Raji (cell line): Measurements from ENCODE around the gene UBXN6.

ENCODE experiments used
- POLR2A ChIP-seq: IDR thresholded peaks from 2 replicates; pipeline ENCODE4 v1.6.1; 2011; ENCODE audit warnings: low read depth, low read length, control low read depth; ENCODE audit not compliant: insufficient read depth

UBXN6 gene

DNA sequence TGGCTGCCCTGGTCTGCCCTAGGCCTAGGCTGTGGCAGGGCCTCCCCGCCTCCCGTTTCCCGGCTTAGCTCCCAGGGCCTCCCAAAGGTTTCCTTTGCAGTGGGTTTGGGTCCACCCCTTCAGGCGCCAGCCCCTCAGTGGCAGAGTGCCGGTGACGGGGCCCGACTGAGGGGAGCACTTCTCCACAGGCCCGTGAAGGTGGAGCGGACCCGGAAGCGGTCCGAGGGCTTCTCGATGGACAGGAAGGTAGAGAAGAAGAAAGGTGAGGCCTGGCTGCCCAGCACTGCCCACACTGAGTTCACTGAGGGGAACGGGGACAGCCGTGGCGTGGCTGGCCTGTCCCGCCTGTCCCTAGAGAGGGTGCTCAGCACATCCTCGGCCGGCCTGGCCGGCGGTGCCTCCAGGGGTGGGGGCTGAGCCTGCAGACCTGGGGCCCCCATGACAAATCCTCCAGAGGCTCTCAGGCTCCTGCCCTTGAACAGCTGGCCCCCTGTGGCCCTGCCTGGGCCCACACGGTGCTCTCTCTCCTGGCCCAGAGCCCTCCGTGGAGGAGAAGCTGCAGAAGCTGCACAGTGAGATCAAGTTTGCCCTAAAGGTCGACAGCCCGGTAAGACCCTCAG is 40.3 kb upstream of the UBXN6 start:
- TF ChIP-seq POLR2A: no peak

DNA sequence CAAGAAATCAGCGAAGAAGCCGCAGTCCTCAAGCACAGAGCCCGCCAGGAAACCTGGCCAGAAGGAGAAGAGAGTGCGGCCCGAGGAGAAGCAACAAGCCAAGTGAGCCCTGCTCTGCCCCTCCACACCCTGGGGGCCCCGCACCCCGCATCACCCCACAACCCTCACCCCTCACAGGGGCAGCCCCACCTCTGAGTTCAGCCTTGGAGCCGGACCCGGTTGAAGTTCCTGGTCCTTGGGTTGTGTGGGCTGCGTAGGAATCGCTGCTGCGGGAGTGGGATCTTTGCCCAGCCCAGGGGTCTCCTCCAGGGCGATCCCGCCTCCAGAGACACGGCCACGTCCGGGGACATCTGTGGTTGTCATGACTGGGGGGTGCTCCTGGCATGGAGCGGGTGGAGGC is 38.7 kb upstream of the UBXN6 start:
- no peak for TF ChIP-seq POLR2A

DNA sequence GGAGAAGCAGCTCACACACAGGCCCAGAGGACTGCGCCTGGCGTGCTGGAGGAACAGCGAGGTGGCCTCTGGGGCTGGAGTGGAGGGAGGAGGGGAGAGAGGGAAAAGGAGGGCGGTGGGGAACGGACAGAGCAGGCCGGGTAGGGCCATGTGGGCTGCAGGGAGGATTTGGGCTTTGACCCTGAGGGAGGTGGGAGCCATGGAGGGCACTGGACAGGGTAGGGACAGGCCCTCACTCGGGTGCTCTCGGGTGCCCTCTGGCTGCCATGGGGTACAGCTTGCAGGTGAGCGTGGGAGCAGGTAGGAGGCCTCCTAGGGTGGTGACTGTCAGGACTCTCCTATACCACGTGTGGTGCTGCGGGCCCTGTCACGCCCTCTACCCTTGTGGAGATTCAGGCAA is 37.9 kb upstream of the UBXN6 start:
- TF ChIP-seq POLR2A: no peak

DNA sequence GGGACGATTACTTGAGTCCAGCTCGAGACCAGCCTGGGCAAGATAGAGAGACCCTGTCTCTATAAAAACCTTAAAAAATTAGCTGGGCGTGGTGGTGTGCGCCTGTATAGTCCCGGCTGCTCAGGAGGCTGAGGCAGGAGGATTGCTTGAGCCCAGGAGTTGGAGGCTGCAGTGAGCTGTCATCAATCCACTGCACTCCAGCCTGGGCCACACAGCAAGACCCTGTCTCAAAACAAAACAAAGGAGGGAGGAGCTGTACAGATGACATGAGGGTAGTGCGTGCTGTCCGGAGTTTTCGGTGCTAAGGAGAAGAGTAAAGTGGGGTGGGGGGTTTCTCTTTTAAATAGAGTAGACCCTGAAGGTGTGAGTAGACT is 37.1 kb upstream of the UBXN6 start:
- no peak for TF ChIP-seq POLR2A

DNA sequence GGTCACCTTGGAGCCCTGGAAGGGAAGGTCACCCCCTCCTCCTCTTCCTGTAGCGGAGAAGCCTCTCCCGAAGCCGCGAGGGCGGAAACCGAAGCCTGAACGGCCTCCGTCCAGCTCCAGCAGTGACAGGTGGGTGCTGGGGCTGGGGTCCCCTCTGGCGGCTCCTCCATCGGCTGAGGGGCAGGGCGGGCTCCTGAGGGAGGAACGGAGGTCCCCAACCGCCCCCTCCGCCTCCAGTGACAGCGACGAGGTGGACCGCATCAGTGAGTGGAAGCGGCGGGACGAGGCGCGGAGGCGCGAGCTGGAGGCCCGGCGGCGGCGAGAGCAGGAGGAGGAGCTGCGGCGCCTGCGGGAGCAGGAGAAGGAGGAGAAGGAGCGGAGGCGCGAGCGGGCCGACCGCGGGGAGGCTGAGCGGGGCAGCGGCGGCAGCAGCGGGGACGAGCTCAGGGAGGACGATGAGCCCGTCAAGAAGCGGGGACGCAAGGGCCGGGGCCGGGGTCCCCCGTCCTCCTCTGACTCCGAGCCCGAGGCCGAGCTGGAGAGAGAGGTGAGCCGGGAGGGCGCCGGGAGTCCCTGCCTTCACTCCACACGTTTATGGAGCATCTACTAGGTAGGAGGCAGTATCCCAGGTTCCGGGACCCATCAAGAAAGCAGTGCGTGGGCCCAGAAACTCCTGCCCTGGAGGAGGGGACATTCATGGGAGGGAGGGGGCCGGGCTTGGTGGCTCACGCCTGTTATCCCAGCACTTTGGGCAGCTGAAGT is 36.5 kb upstream of the UBXN6 start:
- no peak for TF ChIP-seq POLR2A

DNA sequence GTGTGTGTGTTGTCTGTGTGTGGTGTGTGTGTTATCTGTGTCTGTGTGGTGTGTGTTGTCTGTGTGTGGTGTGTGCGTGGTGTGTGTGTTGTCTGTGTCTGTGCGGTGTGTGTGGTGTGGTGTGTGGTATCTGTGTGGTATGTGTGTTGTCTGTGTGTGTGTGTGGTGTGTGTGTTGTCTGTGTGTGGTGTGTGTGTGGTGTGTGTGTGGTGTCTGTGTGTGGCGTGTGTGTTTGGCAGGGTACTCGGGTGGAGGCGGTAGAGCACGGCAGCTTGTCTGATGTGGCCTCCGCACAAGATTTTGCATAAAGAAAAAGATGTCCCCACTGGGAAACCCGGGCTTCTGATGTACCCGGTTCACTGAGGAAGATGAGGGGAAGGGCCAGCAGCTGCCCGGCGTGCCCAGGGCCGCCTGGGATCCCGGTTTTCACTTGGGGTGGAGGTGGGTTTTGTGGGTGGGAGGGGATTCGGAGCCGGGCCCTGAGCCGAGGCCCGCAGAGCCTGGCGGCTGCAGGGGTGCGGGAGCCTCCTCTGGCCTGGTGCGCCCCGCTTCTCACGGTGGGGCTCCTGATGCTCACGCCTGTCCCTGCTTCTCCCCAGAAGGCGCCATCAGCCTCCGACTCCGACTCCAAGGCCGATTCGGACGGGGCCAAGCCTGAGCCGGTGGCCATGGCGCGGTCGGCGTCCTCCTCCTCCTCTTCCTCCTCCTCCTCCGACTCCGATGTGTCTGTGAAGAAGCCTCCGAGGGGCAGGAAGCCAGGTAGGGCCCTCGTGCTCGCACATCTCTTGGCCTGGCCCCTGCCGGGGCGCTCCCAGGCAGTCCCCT is 35.7 kb upstream of the UBXN6 start:
- no peak for TF ChIP-seq POLR2A

DNA sequence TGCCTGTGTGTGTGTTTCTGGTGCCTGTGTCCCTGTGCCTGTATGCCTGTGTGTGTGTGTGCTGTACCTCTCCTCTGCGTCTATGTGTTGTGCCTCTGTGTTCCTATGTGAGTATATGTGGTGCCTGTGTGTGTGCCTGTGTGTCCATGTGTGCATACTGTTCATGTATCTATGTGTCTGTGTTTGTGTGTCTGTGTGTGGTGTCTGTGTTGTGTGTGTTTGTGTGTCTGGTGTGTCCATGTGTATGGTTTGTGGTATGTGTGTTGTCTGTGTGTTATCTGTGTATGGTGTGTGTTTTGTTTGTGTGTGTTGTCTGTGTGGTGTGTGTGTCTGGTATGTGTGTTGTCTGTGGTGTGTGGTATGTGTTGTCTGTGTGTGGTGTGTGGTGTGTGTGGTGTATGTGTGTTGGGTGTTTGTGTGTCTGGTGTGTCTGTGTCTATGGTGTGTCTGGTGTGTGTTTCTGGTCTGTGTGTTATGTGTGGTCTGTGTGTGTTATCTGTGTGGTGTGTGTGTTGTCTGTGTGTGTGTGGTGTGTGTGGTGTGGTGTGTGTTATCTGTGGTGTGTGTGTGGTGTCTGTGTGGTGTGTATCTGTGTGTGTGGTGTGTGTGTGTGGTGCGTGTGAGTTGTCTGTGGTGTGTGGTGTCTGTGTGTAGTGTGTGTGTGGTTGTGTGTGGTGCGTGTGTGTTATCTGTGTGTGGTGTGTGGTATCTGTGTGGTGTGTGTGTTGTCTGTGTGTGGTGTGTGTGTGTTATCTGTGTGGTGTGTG is 34.9 kb upstream of the UBXN6 start:
- TF ChIP-seq POLR2A: no peak

DNA sequence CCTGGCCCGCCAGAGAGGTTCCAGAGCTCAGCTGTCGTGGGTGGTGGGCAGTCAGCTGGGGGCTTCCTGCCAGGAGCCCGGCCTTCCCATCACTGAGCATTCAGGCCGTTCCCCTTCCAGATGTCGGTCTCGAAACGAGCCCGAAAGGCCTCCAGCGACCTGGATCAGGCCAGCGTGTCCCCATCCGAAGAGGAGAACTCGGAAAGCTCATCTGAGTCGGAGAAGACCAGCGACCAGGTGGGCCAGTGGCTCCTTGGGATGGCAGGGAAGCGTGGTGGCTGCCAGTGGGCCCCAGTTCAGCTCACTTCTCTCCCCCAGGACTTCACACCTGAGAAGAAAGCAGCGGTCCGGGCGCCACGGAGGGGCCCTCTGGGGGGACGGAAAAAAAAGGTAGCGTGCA is 33.9 kb upstream of the UBXN6 start:
- no peak for TF ChIP-seq POLR2A

DNA sequence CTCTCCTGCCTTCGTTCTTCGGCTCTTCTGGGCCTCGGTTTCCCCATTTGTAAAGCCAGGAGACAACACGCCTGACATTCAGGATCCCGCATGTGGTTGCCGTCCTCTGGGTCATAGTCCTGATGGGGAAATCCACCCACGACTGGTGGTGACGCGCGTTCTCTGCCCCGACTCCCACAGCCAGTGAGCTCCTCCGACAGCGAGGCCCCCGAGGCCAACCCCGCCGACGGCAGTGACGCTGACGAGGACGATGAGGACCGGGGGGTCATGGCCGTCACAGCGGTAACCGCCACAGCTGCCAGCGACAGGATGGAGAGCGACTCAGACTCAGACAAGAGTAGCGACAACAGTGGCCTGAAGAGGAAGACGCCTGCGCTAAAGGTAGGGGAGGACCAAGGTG is 30.9 kb upstream of the UBXN6 start:
- TF ChIP-seq POLR2A: no peak

DNA sequence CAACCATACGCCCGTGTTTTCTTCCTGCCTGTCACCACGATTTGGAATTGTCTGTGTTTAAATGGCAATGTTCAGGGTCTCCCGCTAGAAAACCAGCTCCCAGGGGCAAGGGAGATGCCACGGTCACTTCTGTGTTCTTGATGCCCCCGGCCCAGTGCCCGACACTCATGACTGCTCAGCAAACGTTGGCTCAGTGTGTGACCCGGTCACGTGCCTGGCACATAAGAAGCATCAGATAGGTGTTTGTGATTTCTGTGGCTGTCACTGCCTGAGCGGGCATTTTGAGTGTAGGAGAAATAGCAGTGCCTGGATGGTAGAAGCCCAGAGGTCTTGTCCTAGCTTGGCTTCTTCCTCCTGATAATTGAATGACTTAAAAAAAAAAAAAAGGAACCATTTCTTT is 30.0 kb upstream of the UBXN6 start:
- no peak for TF ChIP-seq POLR2A

DNA sequence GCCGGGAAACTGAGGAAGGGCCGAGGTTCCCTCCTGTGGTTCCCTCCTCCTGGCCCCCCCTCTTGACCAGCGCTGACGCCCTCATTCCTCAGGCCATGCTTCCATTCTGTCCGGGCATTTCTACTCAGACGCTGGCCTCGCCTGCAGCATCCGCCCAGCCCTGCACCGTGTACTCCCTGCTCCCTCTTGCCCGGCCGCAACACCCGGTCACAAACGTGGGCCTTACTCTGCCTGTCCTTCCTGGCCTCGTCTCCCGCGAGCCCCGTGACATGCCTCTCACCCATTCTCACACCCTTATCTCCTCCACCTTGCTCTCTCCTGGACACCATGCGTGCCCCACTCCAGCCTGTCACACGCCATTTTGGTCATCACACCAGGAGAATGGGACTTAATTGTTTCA is 25.8 kb upstream of the UBXN6 start:
- TF ChIP-seq POLR2A: no peak

DNA sequence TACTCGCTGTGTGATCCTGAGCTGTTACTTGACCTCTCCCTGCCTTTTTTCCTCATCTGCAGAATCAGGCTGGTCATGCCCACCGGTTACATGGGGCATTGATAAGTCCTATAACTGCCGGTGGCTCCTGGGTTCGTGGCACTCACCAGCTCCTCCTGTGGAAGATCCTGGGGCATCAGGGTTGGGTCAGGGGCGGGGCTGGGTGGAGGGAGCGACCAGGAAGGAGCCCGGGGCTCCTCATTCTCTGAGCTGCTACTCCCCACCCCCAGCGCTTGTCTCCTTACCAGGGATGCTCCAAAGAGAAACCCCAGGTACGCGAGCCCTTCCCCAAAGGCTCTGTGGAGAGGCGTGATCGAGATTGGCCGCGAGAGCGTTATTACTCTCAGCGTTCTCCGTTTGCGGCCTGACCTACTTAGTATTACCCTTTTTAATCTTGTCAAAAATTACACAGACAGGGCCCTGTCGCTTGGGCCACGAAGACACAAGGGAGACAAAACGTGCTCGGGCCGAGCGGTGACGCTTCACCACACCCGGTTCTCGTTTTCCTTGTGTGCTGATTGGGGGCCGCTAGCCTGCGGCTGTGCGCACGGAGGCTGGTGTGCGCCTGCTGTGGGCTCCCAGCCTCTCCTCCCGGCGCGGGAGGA is 25.2 kb upstream of the UBXN6 start:
- no peak for TF ChIP-seq POLR2A

DNA sequence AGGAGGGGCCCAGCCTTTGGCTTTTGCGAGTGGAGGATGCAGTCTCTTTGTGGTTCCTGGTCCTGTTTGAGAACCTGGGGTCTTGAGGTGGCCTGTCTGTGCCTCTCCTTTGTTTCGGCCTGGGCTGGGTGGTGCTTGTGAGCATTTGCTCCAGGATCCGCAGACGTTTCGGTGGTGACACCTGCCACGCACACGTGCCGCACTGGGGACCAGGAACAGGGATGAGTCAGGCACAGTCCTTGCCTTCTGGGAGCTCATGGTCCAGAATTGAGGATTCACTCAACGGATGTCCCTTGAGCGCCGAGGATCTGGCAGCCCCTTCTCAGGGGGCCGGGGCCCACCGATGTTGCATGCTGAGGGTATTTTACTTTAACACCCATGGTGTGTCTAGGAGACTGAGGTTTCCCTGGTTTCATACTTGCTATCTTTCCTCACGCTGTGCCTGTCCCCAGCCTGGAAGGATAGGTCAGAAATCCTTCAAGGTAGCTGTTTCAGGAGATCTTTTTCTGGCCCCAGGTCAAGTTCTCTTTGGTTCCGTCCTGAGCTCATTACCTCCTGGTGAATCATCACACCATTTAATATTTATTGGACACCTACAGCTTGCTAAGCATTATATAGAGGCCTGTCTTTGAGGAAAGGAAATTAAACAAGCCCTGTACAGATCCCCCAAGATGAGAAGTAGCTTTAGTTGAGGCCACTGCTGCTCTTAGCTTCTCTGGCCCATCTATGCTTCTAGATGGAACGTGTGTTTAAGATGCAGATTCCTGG is 19.6 kb upstream of the UBXN6 start:
- TF ChIP-seq POLR2A: no peak

DNA sequence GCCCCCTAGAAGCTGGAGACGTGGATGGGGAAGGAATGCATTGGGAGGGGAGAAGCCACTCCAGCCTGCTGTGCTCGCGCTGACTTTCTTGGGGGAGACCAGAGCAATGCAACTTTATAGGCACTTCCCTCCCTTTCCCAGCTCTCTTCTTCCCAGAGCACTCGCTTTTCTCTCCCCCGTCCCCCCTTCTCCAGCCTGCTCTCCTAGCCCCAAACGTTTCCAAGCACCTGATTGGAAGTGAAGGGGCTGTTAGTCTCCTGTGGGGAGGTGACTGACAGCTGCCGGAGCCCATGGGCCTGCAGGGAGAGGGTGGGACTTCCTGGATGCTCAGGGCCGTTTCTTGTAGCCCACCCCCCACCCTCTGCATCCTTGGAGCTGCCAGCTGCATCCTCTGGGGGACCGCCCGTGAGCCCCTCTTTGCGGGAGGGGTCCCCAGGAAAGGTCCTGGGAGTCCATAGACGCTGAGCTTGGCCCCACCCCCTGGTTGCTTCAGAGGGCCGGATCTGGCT is 17.0 kb upstream of the UBXN6 start:
- peak; percentile 49 for TF ChIP-seq POLR2A
